Ramos (cell line): ENCODE results near the gene PLPPR5.

ENCODE experiments used
- in situ Hi-C: fragments of 300-500 bp; cut with MboI; formaldehyde crosslinking; loops from one replicate; pipeline ENCODE4 v1.14.3; 2022; ENCODE audit warnings: low sequenced_read_pairs; ENCODE audit not compliant: unreplicated experiment

PLPPR5 gene

GRCh38 chr1:98870959-98871903 is 133.4 kb downstream of the PLPPR5 start:
- in situ Hi-C loops: no loop called here

GRCh38 chr1:98865796-98866195 is 138.9 kb downstream of the PLPPR5 start:
- in situ Hi-C loops: no loop called here

- in situ Hi-C loops: no loop called here
These were observed 144.3 kb downstream of the PLPPR5 start for GRCh38 chr1:98860329-98860728.

- in situ Hi-C loops: no loop called here
These were observed 150.5 kb downstream of the PLPPR5 start for GRCh38 chr1:98854137-98854536.

GRCh38 chr1:98849969-98850636 is 154.6 kb downstream of the PLPPR5 start:
- in situ Hi-C loops: no loop called here

GRCh38 chr1:98842241-98842640 is 162.4 kb downstream of the PLPPR5 start:
- in situ Hi-C loops: no loop called here
